WERI-Rb-1 (cell line): Measurements from ENCODE around the gene TRIM7.

Source experiments
- DNase-seq: peaks from one replicate; pipeline ENCODE4 v3.0.0-alpha.2; 2020
- H3K27ac ChIP-seq: fragments of 250-450 bp; sonication (Bioruptor Pico); 2 replicates; pipeline ENCODE4 v1.5.1; 2020; ENCODE audit warnings: mild to moderate bottlenecking, moderate library complexity
- H3K27me3 ChIP-seq: fragments of 250-450 bp; sonication (Bioruptor Pico); 2 replicates; pipeline ENCODE4 v1.5.1; 2021; ENCODE audit warnings: mild to moderate bottlenecking, low read depth, moderate library complexity; ENCODE audit not compliant: insufficient read depth, severe bottlenecking
- H3K36me3 ChIP-seq: fragments of 250-450 bp; sonication (Bioruptor Pico); 2 replicates; pipeline ENCODE4 v1.5.1; 2020; ENCODE audit warnings: mild to moderate bottlenecking, moderate library complexity
- H3K4me3 ChIP-seq: 2 replicates; pipeline ENCODE4 v1.5.1; 2011; ENCODE audit warnings: low read depth, mild to moderate bottlenecking, control low read depth, low read length
- H3K9me3 ChIP-seq: fragments of 250-450 bp; sonication (Bioruptor Pico); 2 replicates; pipeline ENCODE4 v1.5.1; 2021; ENCODE audit warnings: mild to moderate bottlenecking, moderate library complexity; ENCODE audit not compliant: severe bottlenecking
- CTCF ChIP-seq: IDR thresholded peaks from 2 replicates; pipeline ENCODE4 v1.5.1; 2011; ENCODE audit warnings: low read depth, mild to moderate bottlenecking, control low read depth, inconsistent platforms, low read length

TRIM7 gene

GRCh38 chr5:181233801-181234454, 28.9 kb upstream of the TRIM7 start:
- H3K27me3 ChIP-seq, result no peaks in the 10 kb centered on the region
- TF ChIP-seq CTCF, result no peak
- no peak for DNase-seq
- no peaks in the 10 kb centered on the region for H3K9me3 ChIP-seq
- peaks cover 39% of the 10 kb centered on the region for H3K36me3 ChIP-seq
- H3K27ac ChIP-seq, result no peak overlapping the region
- no peak overlapping the region for H3K4me3 ChIP-seq

GRCh38 chr5:181233088-181233800, 28.2 kb upstream of the TRIM7 start:
- H3K27me3 ChIP-seq, result no peaks in the 10 kb centered on the region
- no peak overlapping the region for H3K27ac ChIP-seq
- H3K36me3 ChIP-seq, result peaks cover 34% of the 10 kb centered on the region
- DNase-seq, result no peak
- H3K9me3 ChIP-seq, result no peaks in the 10 kb centered on the region
- H3K4me3 ChIP-seq, result no peak overlapping the region
- TF ChIP-seq CTCF, result no peak

GRCh38 chr5:181232593-181232992, 27.6 kb upstream of the TRIM7 start:
- Histone ChIP-seq H3K9me3 (no peaks in the 10 kb centered on the region), H3K4me3 (no peak overlapping the region), H3K27me3 (no peaks in the 10 kb centered on the region), H3K27ac (no peak overlapping the region), H3K36me3 (peaks cover 27% of the 10 kb centered on the region)
- TF ChIP-seq CTCF, result no peak
- no peak for DNase-seq

- peaks cover 15% of the 10 kb centered on the region for H3K36me3 ChIP-seq
- TF ChIP-seq CTCF, result no peak
- no peaks in the 10 kb centered on the region for H3K9me3 ChIP-seq
- H3K27me3 ChIP-seq, result no peaks in the 10 kb centered on the region
- no peak for DNase-seq
- H3K27ac ChIP-seq, result no peak overlapping the region
- no peak overlapping the region for H3K4me3 ChIP-seq
These were observed 26.4 kb upstream of the TRIM7 start for GRCh38 chr5:181231432-181231831.

GRCh38 chr5:181230551-181230950, 25.6 kb upstream of the TRIM7 start:
- Histone ChIP-seq H3K4me3 (no peak overlapping the region), H3K9me3 (no peaks in the 10 kb centered on the region), H3K36me3 (peaks cover 7% of the 10 kb centered on the region), H3K27ac (no peak overlapping the region), H3K27me3 (no peaks in the 10 kb centered on the region)
- DNase-seq, result no peak
- no peak for TF ChIP-seq CTCF

- Histone ChIP-seq H3K27ac (no peak overlapping the region), H3K36me3 (peaks cover 3% of the 10 kb centered on the region; the same call in 1 of the 2 replicates), H3K27me3 (no peaks in the 10 kb centered on the region), H3K9me3 (no peaks in the 10 kb centered on the region), H3K4me3 (no peak overlapping the region)
- TF ChIP-seq CTCF, result no peak
- no peak for DNase-seq
These were observed 25.0 kb upstream of the TRIM7 start for GRCh38 chr5:181229996-181230395.
